Activated T-cell treated with anti-CD3 and anti-CD28 coated beads, Interleukin-2, amount 50 U/mL, for 24 hours (primary cell): Measurements from ENCODE around the gene STIMATE.

Source experiments
- DNase-seq: peaks from one replicate; pipeline ENCODE4 v3.0.0-alpha.2; 2020
- H3K27ac Mint-ChIP-seq: 2 replicates; pipeline ENCODE4 v1.8.0; 2020; ENCODE audit warnings: mild to moderate bottlenecking, mixed read lengths
- H3K27me3 Mint-ChIP-seq: 2 replicates; pipeline ENCODE4 v1.8.0; 2020; ENCODE audit warnings: mixed read lengths
- H3K36me3 Mint-ChIP-seq: 2 replicates; pipeline ENCODE4 v1.8.0; 2020; ENCODE audit warnings: low read depth, mixed read lengths
- H3K4me1 Mint-ChIP-seq: 2 replicates; pipeline ENCODE4 v1.8.0; 2020; ENCODE audit warnings: low read depth, mixed read lengths
- H3K4me3 Mint-ChIP-seq: 2 replicates; pipeline ENCODE4 v1.8.0; 2020; ENCODE audit warnings: mild to moderate bottlenecking, moderate library complexity, mixed read lengths
- H3K9me3 Mint-ChIP-seq: 2 replicates; pipeline ENCODE4 v1.8.0; 2020; ENCODE audit warnings: mixed read lengths

Gene STIMATE

GRCh38 chr3:52846432-52846965 is 50.8 kb downstream of the STIMATE start:
- H3K4me1 Mint-ChIP-seq: peaks cover 7% of the 10 kb centered on the region
- H3K27me3 Mint-ChIP-seq: no peaks in the 10 kb centered on the region
- no peak for DNase-seq
- H3K4me3 Mint-ChIP-seq: no peak overlapping the region
- no peak overlapping the region for H3K27ac Mint-ChIP-seq
- H3K36me3 Mint-ChIP-seq: peaks cover 61% of the 10 kb centered on the region
- no peaks in the 10 kb centered on the region for H3K9me3 Mint-ChIP-seq

- no peak overlapping the region for H3K4me3 Mint-ChIP-seq
- H3K27ac Mint-ChIP-seq: no peak overlapping the region
- no peaks in the 10 kb centered on the region for H3K27me3 Mint-ChIP-seq
- no peaks in the 10 kb centered on the region for H3K9me3 Mint-ChIP-seq
- H3K36me3 Mint-ChIP-seq: peaks cover 58% of the 10 kb centered on the region
- H3K4me1 Mint-ChIP-seq: peaks cover 7% of the 10 kb centered on the region
- DNase-seq: peak; percentile 54
Observed at GRCh38 chr3:52845691-52846431, 51.5 kb downstream of the STIMATE start.

- peaks cover 8% of the 10 kb centered on the region for H3K4me1 Mint-ChIP-seq
- no peak for DNase-seq
- peaks cover 60% of the 10 kb centered on the region for H3K36me3 Mint-ChIP-seq
- no peak overlapping the region for H3K4me3 Mint-ChIP-seq
- H3K27ac Mint-ChIP-seq: no peak overlapping the region
- H3K9me3 Mint-ChIP-seq: no peaks in the 10 kb centered on the region
- no peaks in the 10 kb centered on the region for H3K27me3 Mint-ChIP-seq
Observed at GRCh38 chr3:52845157-52845556, 52.2 kb downstream of the STIMATE start.

- Mint-ChIP-seq H3K27me3 (no peaks in the 10 kb centered on the region), H3K4me1 (peaks cover 14% of the 10 kb centered on the region), H3K4me3 (no peak overlapping the region), H3K36me3 (peaks cover 58% of the 10 kb centered on the region), H3K27ac (peak overlapping the region; percentile 8), H3K9me3 (no peaks in the 10 kb centered on the region)
- DNase-seq: no peak
Observed at GRCh38 chr3:52844290-52844975, 52.9 kb downstream of the STIMATE start.

GRCh38 chr3:52843881-52844280 is 53.5 kb downstream of the STIMATE start:
- H3K27ac Mint-ChIP-seq: no peak overlapping the region
- H3K27me3 Mint-ChIP-seq: no peaks in the 10 kb centered on the region
- DNase-seq: no peak
- no peaks in the 10 kb centered on the region for H3K9me3 Mint-ChIP-seq
- H3K4me1 Mint-ChIP-seq: peaks cover 19% of the 10 kb centered on the region
- peaks cover 52% of the 10 kb centered on the region for H3K36me3 Mint-ChIP-seq
- H3K4me3 Mint-ChIP-seq: no peak overlapping the region

- Mint-ChIP-seq H3K27ac (no peak overlapping the region), H3K4me1 (peaks cover 25% of the 10 kb centered on the region), H3K9me3 (no peaks in the 10 kb centered on the region)
Observed at GRCh38 chr3:52843108-52843865, 54.1 kb downstream of the STIMATE start.

GRCh38 chr3:52842424-52842823 is 54.9 kb downstream of the STIMATE start:
- Mint-ChIP-seq H3K36me3 (peaks cover 44% of the 10 kb centered on the region), H3K27me3 (no peaks in the 10 kb centered on the region), H3K9me3 (no peaks in the 10 kb centered on the region), H3K4me1 (peaks cover 34% of the 10 kb centered on the region), H3K4me3 (no peak overlapping the region), H3K27ac (no peak overlapping the region)
- no peak for DNase-seq

More at GRCh38 chr3:52843108-52843865, 54.1 kb downstream of the STIMATE start:
- Mint-ChIP-seq H3K36me3 (peaks cover 47% of the 10 kb centered on the region), H3K4me3 (no peak overlapping the region), H3K27me3 (no peaks in the 10 kb centered on the region)
- DNase-seq: no peak

- DNase-seq: no peak
- H3K4me1 Mint-ChIP-seq: peaks cover 37% of the 10 kb centered on the region
- H3K27ac Mint-ChIP-seq: peak overlapping the region; percentile 28
- no peak overlapping the region for H3K4me3 Mint-ChIP-seq
- no peaks in the 10 kb centered on the region for H3K9me3 Mint-ChIP-seq
- H3K36me3 Mint-ChIP-seq: peaks cover 43% of the 10 kb centered on the region
- no peaks in the 10 kb centered on the region for H3K27me3 Mint-ChIP-seq
Observed at GRCh38 chr3:52841981-52842340, 55.4 kb downstream of the STIMATE start.

- DNase-seq: no peak
- no peaks in the 10 kb centered on the region for H3K27me3 Mint-ChIP-seq
- peaks cover 41% of the 10 kb centered on the region for H3K4me1 Mint-ChIP-seq
- peaks cover 47% of the 10 kb centered on the region for H3K36me3 Mint-ChIP-seq
- peak overlapping the region; percentile 65 for H3K27ac Mint-ChIP-seq
- H3K9me3 Mint-ChIP-seq: no peaks in the 10 kb centered on the region
- H3K4me3 Mint-ChIP-seq: no peak overlapping the region
Observed at GRCh38 chr3:52841211-52841980, 56.0 kb downstream of the STIMATE start.

- no peaks in the 10 kb centered on the region for H3K27me3 Mint-ChIP-seq
- no peaks in the 10 kb centered on the region for H3K9me3 Mint-ChIP-seq
- DNase-seq: no peak
- no peak overlapping the region for H3K4me3 Mint-ChIP-seq
- no peak overlapping the region for H3K27ac Mint-ChIP-seq
- peaks cover 55% of the 10 kb centered on the region for H3K36me3 Mint-ChIP-seq
- peaks cover 41% of the 10 kb centered on the region for H3K4me1 Mint-ChIP-seq
Observed at GRCh38 chr3:52839892-52840545, 57.3 kb downstream of the STIMATE start.

GRCh38 chr3:52839268-52839575 is 58.1 kb downstream of the STIMATE start:
- no peak overlapping the region for H3K4me3 Mint-ChIP-seq
- DNase-seq: no peak
- no peaks in the 10 kb centered on the region for H3K27me3 Mint-ChIP-seq
- peaks cover 53% of the 10 kb centered on the region for H3K36me3 Mint-ChIP-seq
- peaks cover 36% of the 10 kb centered on the region for H3K4me1 Mint-ChIP-seq
- H3K9me3 Mint-ChIP-seq: no peaks in the 10 kb centered on the region
- H3K27ac Mint-ChIP-seq: no peak overlapping the region

- Mint-ChIP-seq H3K4me3 (no peak overlapping the region), H3K9me3 (no peaks in the 10 kb centered on the region), H3K27ac (no peak overlapping the region), H3K4me1 (peaks cover 34% of the 10 kb centered on the region), H3K27me3 (no peaks in the 10 kb centered on the region), H3K36me3 (peaks cover 52% of the 10 kb centered on the region)
- DNase-seq: no peak
Observed at GRCh38 chr3:52838561-52839267, 58.6 kb downstream of the STIMATE start.

- Mint-ChIP-seq H3K4me1 (peaks cover 34% of the 10 kb centered on the region), H3K36me3 (peaks cover 38% of the 10 kb centered on the region), H3K4me3 (no peak overlapping the region), H3K9me3 (no peaks in the 10 kb centered on the region), H3K27me3 (no peaks in the 10 kb centered on the region), H3K27ac (no peak overlapping the region)
- DNase-seq: no peak
Observed at GRCh38 chr3:52836986-52837385, 60.4 kb downstream of the STIMATE start.
